ENCODE measurements around the gene ZBTB5.
"Not testable (repeated sequence)": the region's sequence is repeated elsewhere in the genome, so short reads cannot be mapped to it uniquely, and the experiment has no call there.

ZBTB5 gene

GRCh38 chr9:37447111-37447510, 18.1 kb downstream of the ZBTB5 start:
- DNase-seq = no peak

GRCh38 chr9:37446401-37446800, 18.8 kb downstream of the ZBTB5 start:
- no peak for DNase-seq

GRCh38 chr9:37445832-37446231, 19.4 kb downstream of the ZBTB5 start:
- no peak for DNase-seq

GRCh38 chr9:37444890-37445289, 20.4 kb downstream of the ZBTB5 start:
- no peak for DNase-seq

GRCh38 chr9:37443566-37443965, 21.7 kb downstream of the ZBTB5 start:
- DNase-seq = no peak

- no peak for DNase-seq
Measured at GRCh38 chr9:37442556-37442955, 22.7 kb downstream of the ZBTB5 start.

- DNase-seq = no peak
Measured at GRCh38 chr9:37441776-37442370, 23.4 kb downstream of the ZBTB5 start.

- no peak for DNase-seq
Measured at GRCh38 chr9:37438359-37438758, 26.9 kb downstream of the ZBTB5 start.

GRCh38 chr9:37437621-37438020, 27.6 kb downstream of the ZBTB5 start:
- no peak for DNase-seq

- DNase-seq = no peak
Measured at GRCh38 chr9:37437010-37437409, 28.2 kb downstream of the ZBTB5 start.

- no peak for DNase-seq
Measured at GRCh38 chr9:37436540-37436939, 28.7 kb downstream of the ZBTB5 start.

GRCh38 chr9:37433867-37434371, 31.3 kb downstream of the ZBTB5 start:
- DNase-seq = no peak

- no peak for DNase-seq
Measured at GRCh38 chr9:37432020-37432419, 33.2 kb downstream of the ZBTB5 start.

- no peak for DNase-seq
Measured at GRCh38 chr9:37430841-37431597, 34.2 kb downstream of the ZBTB5 start.

- DNase-seq = no peak
Measured at GRCh38 chr9:37429441-37430285, 35.6 kb downstream of the ZBTB5 start.

GRCh38 chr9:37428345-37428744, 36.9 kb downstream of the ZBTB5 start:
- no peak for DNase-seq

GRCh38 chr9:37426846-37427245, 38.4 kb downstream of the ZBTB5 start:
- DNase-seq = no peak

- DNase-seq = not testable (repeated sequence)
Measured at GRCh38 chr9:37426431-37426830, 38.8 kb downstream of the ZBTB5 start.

GRCh38 chr9:37425298-37425752, 39.9 kb downstream of the ZBTB5 start:
- DNase-seq = no peak

- no peak for DNase-seq
Measured at GRCh38 chr9:37424686-37425297, 40.5 kb downstream of the ZBTB5 start.

GRCh38 chr9:37424204-37424685, 41.0 kb downstream of the ZBTB5 start:
- no peak for DNase-seq

GRCh38 chr9:37423508-37423907, 41.7 kb downstream of the ZBTB5 start:
- DNase-seq = no peak

All from NCI-H1092 treated with DMSO at 0.1 percent for 48 hours (cell line).